ENCODE results near the gene FRK.

GRCh38 chr6:115972679-115973078, 88.0 kb downstream of the FRK start:
- TF ChIP-seq CTCF (IDR thresholded peaks at IDR 0.05): no peak
- TF ChIP-seq EZH2 (IDR thresholded peaks at IDR 0.05): no peak

All from neural progenitor cell (in vitro differentiated cells).